Hepatocyte (in vitro differentiated cells): ENCODE measurements around the gene NOTCH1.

Experiments used
- CTCF ChIP-seq: fragments of 200-600 bp; sonication (generic); IDR thresholded peaks from 2 replicates; pipeline ENCODE4 v1.5.1; 2016; ENCODE audit warnings: antibody characterized with exemption, mild to moderate bottlenecking; ENCODE audit not compliant: poor library complexity
- EZH2 ChIP-seq: fragments of 200-600 bp; sonication (generic); IDR thresholded peaks from 2 replicates; pipeline ENCODE4 v1.6.1; 2016; ENCODE audit warnings: antibody characterized with exemption, mild to moderate bottlenecking, borderline replicate concordance

- TF ChIP-seq EZH2 (no peak), CTCF (no peak)
These were observed 28.7 kb downstream of the NOTCH1 start for GRCh38 chr9:136517012-136517743.
